ENCODE measurements around the gene CMTM4.

DNA sequence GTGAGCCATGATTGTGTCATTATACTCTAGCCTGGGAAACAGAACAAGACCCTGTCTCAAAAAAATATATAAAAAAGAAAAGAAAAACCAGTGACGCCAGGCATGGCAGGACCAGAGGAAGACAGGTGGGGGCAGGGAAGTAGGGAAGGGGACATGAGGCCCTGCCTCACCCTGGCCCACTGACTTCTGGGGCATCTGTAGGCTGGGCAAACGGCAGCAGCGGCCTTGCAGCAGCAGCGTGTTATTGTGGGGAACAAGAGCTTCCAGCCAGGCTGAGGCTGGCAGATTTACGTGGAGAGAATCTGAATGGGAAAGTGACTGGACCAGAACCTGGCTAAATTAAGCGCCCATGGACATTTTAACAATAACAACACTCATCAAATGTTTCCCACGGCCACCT is 19.4 kb downstream of the CMTM4 start:
- TF ChIP-seq, protein P1, sequence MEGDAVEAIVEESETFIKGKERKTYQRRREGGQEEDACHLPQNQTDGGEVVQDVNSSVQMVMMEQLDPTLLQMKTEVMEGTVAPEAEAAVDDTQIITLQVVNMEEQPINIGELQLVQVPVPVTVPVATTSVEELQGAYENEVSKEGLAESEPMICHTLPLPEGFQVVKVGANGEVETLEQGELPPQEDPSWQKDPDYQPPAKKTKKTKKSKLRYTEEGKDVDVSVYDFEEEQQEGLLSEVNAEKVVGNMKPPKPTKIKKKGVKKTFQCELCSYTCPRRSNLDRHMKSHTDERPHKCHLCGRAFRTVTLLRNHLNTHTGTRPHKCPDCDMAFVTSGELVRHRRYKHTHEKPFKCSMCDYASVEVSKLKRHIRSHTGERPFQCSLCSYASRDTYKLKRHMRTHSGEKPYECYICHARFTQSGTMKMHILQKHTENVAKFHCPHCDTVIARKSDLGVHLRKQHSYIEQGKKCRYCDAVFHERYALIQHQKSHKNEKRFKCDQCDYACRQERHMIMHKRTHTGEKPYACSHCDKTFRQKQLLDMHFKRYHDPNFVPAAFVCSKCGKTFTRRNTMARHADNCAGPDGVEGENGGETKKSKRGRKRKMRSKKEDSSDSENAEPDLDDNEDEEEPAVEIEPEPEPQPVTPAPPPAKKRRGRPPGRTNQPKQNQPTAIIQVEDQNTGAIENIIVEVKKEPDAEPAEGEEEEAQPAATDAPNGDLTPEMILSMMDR (conservative IDR thresholded peaks at IDR 0.05), result no peak
- no peak for TF ChIP-seq ZFX (IDR thresholded peaks at IDR 0.05)
